Mesenteric fat pad (tissue), 1 donor: ENCODE results near the gene KISS1R. TPM values are rescaled to one million over a fixed set of nuclear protein-coding genes. Genes with fewer than 3 reads are reported as not detected.

ENCODE experiments used
- DNase-seq: peaks from one replicate; pipeline ENCODE4 v3.0.0-alpha.2; 2020; ENCODE audit warnings: low spot score
- total RNA-seq: library from RNA; stranded (reverse); fragmentation: NEBNext Ultra II Directional; extraction: Animal tissue kit (Norgen Biotek cat#: 25700); gene quantifications from one replicate; pipeline ENCODE4 v1.2.1, GENCODE V29; 2021
- donor health status: DM: yes; HTN: yes; CAD: no.

Gene KISS1R
- total RNA-seq, 1 donor from 2014 or later: not detected

DNA sequence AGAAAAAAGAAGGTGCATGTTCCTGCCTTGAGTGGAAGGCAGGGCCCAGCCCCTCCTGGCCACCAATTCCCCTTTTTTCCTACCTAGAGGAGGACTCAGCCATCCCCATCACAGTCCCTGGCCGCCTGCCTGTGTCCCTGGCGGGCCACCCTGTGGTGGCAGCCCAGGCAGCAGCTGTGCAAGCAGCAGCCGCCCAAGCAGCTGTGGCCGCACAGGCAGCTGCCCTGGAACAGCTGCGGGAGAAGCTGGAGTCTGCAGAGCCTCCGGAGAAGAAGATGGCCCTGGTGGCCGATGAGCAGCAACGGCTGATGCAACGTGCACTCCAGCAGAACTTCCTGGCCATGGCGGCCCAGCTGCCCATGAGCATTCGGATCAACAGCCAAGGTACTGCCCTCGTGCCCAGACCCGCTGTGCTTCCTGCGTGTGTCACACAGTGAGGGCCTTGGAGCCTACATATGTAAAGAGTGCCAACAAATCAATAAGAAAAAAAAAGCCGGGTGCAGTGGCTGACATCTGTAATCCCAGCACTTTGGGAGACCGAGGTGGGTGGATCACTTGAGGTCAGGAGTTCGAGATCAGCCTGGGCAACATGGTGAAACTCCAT, 49.5 kb downstream of the KISS1R start:
- DNase-seq: no peak

Other genes starting within 250 kb of the KISS1R start
- gene FSTL3, start 240.9 kb upstream of the KISS1R start, total RNA-seq: 193 TPM
- not detected for gene PRSS57, start 221.9 kb upstream of the KISS1R start, total RNA-seq
- 212 TPM for gene PALM, start 208.4 kb upstream of the KISS1R start, total RNA-seq
- gene MISP, start 166.2 kb upstream of the KISS1R start, total RNA-seq: 0.67 TPM
- 236 TPM for gene PTBP1, start 119.9 kb upstream of the KISS1R start, total RNA-seq
- gene PLPPR3, start 95.4 kb upstream of the KISS1R start, total RNA-seq: not detected
- 0.39 TPM for gene AZU1, start 89.5 kb upstream of the KISS1R start, total RNA-seq
- 0.32 TPM for gene PRTN3, start 76.3 kb upstream of the KISS1R start, total RNA-seq
- 1.3 TPM for gene ELANE, start 65.0 kb upstream of the KISS1R start, total RNA-seq
- gene CFD, start 57.7 kb upstream of the KISS1R start, total RNA-seq: 1,010 TPM
- 28.8 TPM for gene MED16, start 24.1 kb upstream of the KISS1R start, total RNA-seq
- not detected for gene RNU6-9, start 23.8 kb upstream of the KISS1R start, total RNA-seq
- gene R3HDM4, start 4.1 kb upstream of the KISS1R start, total RNA-seq: 48.2 TPM
- 19.5 TPM for gene ARID3A, start 8.7 kb downstream of the KISS1R start, total RNA-seq
- 20.6 TPM for gene WDR18, start 67.0 kb downstream of the KISS1R start, total RNA-seq
- gene GRIN3B, start 83.1 kb downstream of the KISS1R start, total RNA-seq: 0.16 TPM
- 143 TPM for gene TMEM259, start 103.8 kb downstream of the KISS1R start, total RNA-seq
- not detected for gene RNU6-2, start 104.2 kb downstream of the KISS1R start, total RNA-seq
- gene CNN2, start 109.3 kb downstream of the KISS1R start, total RNA-seq: 124 TPM
- 19.9 TPM for gene ABCA7, start 122.8 kb downstream of the KISS1R start, total RNA-seq
- gene ARHGAP45, start 149.8 kb downstream of the KISS1R start, total RNA-seq: 25.5 TPM
- 205 TPM for gene POLR2E, start 178.0 kb downstream of the KISS1R start, total RNA-seq
- 920 TPM for gene GPX4, start 186.7 kb downstream of the KISS1R start, total RNA-seq